IPS-20b (cell line): ENCODE data around the gene BANP.
A peak's percentile ranks its signal among the peaks of the same experiment; 100 is the strongest.

Experiments used
- H3K27ac ChIP-seq: one replicate; pipeline ENCODE4 v1.5.1; 2013; ENCODE audit warnings: low read length
- H3K27me3 ChIP-seq: 2 replicates; pipeline ENCODE4 v1.6.1; 2013; ENCODE audit warnings: mild to moderate bottlenecking, low read length, inconsistent platforms; ENCODE audit not compliant: insufficient read depth
- H3K36me3 ChIP-seq: 2 replicates; pipeline ENCODE4 v1.6.1; 2013; ENCODE audit warnings: low read depth, mild to moderate bottlenecking, inconsistent platforms, low read length, moderate library complexity; ENCODE audit not compliant: insufficient read depth
- H3K4me1 ChIP-seq: 2 replicates; pipeline ENCODE4 v1.6.1; 2013; ENCODE audit warnings: mild to moderate bottlenecking, control low read depth, inconsistent platforms, low read length, moderate library complexity; ENCODE audit not compliant: insufficient read depth
- H3K4me3 ChIP-seq: 2 replicates; pipeline ENCODE4 v1.5.1; 2013; ENCODE audit warnings: mild to moderate bottlenecking, low read length, inconsistent platforms
- H3K9ac ChIP-seq: 2 replicates; pipeline ENCODE4 v1.6.1; 2013; ENCODE audit warnings: low read depth, mild to moderate bottlenecking, inconsistent platforms, low read length, moderate library complexity
- H3K9me3 ChIP-seq: 2 replicates; pipeline ENCODE4 v1.6.1; 2013; ENCODE audit warnings: mild to moderate bottlenecking, low read depth, low read length, inconsistent platforms; ENCODE audit not compliant: insufficient read depth

BANP gene

GRCh38 chr16:88064011-88064888, 113.0 kb downstream of the BANP start:
- no peak overlapping the region for H3K4me3 ChIP-seq
- no peaks in the 10 kb centered on the region for H3K36me3 ChIP-seq
- H3K9me3 ChIP-seq = no peaks in the 10 kb centered on the region
- H3K27ac ChIP-seq = no peak overlapping the region
- peak overlapping the region; percentile 21; the same call in 1 of the 2 replicates for H3K9ac ChIP-seq
- no peaks in the 10 kb centered on the region for H3K4me1 ChIP-seq
- H3K27me3 ChIP-seq = no peaks in the 10 kb centered on the region

- H3K4me1 ChIP-seq = no peaks in the 10 kb centered on the region
Measured at GRCh38 chr16:88064889-88065746, 113.9 kb downstream of the BANP start.

GRCh38 chr16:88065747-88066142, 114.5 kb downstream of the BANP start:
- Histone ChIP-seq H3K4me3 (no peak overlapping the region), H3K4me1 (no peaks in the 10 kb centered on the region), H3K9me3 (no peaks in the 10 kb centered on the region), H3K36me3 (peaks cover 6% of the 10 kb centered on the region; the same call in 1 of the 2 replicates), H3K27ac (no peak overlapping the region), H3K9ac (no peak overlapping the region), H3K27me3 (no peaks in the 10 kb centered on the region)

More at GRCh38 chr16:88064889-88065746, 113.9 kb downstream of the BANP start:
- Histone ChIP-seq H3K27ac (no peak overlapping the region), H3K9me3 (no peaks in the 10 kb centered on the region), H3K36me3 (peaks cover 5% of the 10 kb centered on the region; the same call in 1 of the 2 replicates), H3K9ac (peak overlapping the region; percentile 21; the same call in 1 of the 2 replicates), H3K4me3 (no peak overlapping the region), H3K27me3 (no peaks in the 10 kb centered on the region)

- H3K36me3 ChIP-seq = peaks cover 6% of the 10 kb centered on the region; the same call in 1 of the 2 replicates
- H3K9me3 ChIP-seq = no peaks in the 10 kb centered on the region
- H3K4me1 ChIP-seq = no peaks in the 10 kb centered on the region
- H3K27me3 ChIP-seq = no peaks in the 10 kb centered on the region
- H3K4me3 ChIP-seq = no peak overlapping the region
- no peak overlapping the region for H3K27ac ChIP-seq
- no peak overlapping the region for H3K9ac ChIP-seq
Measured at GRCh38 chr16:88066234-88066633, 115.0 kb downstream of the BANP start.

- no peak overlapping the region for H3K4me3 ChIP-seq
- H3K9ac ChIP-seq = no peak overlapping the region
- H3K36me3 ChIP-seq = peaks cover 6% of the 10 kb centered on the region; the same call in 1 of the 2 replicates
- H3K27ac ChIP-seq = no peak overlapping the region
- no peaks in the 10 kb centered on the region for H3K4me1 ChIP-seq
- H3K27me3 ChIP-seq = no peaks in the 10 kb centered on the region
- no peaks in the 10 kb centered on the region for H3K9me3 ChIP-seq
Measured at GRCh38 chr16:88066680-88067529, 115.7 kb downstream of the BANP start.

GRCh38 chr16:88067530-88068411, 116.5 kb downstream of the BANP start:
- Histone ChIP-seq H3K27ac (no peak overlapping the region), H3K36me3 (peaks cover 6% of the 10 kb centered on the region; the same call in 1 of the 2 replicates), H3K9me3 (no peaks in the 10 kb centered on the region), H3K4me1 (no peaks in the 10 kb centered on the region), H3K27me3 (no peaks in the 10 kb centered on the region), H3K4me3 (no peak overlapping the region), H3K9ac (no peak overlapping the region)

GRCh38 chr16:88068476-88069396, 117.5 kb downstream of the BANP start:
- Histone ChIP-seq H3K27me3 (no peaks in the 10 kb centered on the region), H3K27ac (no peak overlapping the region), H3K9me3 (no peaks in the 10 kb centered on the region), H3K9ac (no peak overlapping the region), H3K4me1 (no peaks in the 10 kb centered on the region), H3K4me3 (no peak overlapping the region), H3K36me3 (peaks cover 6% of the 10 kb centered on the region; the same call in 1 of the 2 replicates)

GRCh38 chr16:88069397-88070168, 118.3 kb downstream of the BANP start:
- no peak overlapping the region for H3K4me3 ChIP-seq
- no peaks in the 10 kb centered on the region for H3K27me3 ChIP-seq
- no peak overlapping the region for H3K9ac ChIP-seq
- no peaks in the 10 kb centered on the region for H3K9me3 ChIP-seq
- H3K4me1 ChIP-seq = no peaks in the 10 kb centered on the region
- no peak overlapping the region for H3K27ac ChIP-seq
- H3K36me3 ChIP-seq = peaks cover 6% of the 10 kb centered on the region; the same call in 1 of the 2 replicates

- H3K9me3 ChIP-seq = no peaks in the 10 kb centered on the region
- H3K9ac ChIP-seq = no peak overlapping the region
- H3K27me3 ChIP-seq = no peaks in the 10 kb centered on the region
- H3K27ac ChIP-seq = no peak overlapping the region
- no peak overlapping the region for H3K4me3 ChIP-seq
- no peaks in the 10 kb centered on the region for H3K4me1 ChIP-seq
- peaks cover 6% of the 10 kb centered on the region; the same call in 1 of the 2 replicates for H3K36me3 ChIP-seq
Measured at GRCh38 chr16:88070341-88070740, 119.1 kb downstream of the BANP start.
